Activated CD4-positive, CD25-positive, alpha-beta regulatory T cell treated with anti-CD3 and anti-CD28 coated beads, Interleukin-2, amount 50 U/mL, for 24 hours (primary cell): ENCODE results near the gene DACT2.
"Not testable (repeated sequence)": the region's sequence is repeated elsewhere in the genome, so short reads cannot be mapped to it uniquely, and the experiment has no call there.

ENCODE experiments used
- ATAC-seq, 2 donors: fragments of 150-1000 bp; cut with Tn5 transposase; one replicate each; pipeline ENCODE4 v1.10.0; 2021; ENCODE audit warnings: mild to moderate bottlenecking in 1 of 2, moderate library complexity in 1 of 2

The DACT2 gene

GRCh38 chr6:168280020-168280898 is 39.3 kb downstream of the DACT2 start:
- no peak for ATAC-seq

DNA sequence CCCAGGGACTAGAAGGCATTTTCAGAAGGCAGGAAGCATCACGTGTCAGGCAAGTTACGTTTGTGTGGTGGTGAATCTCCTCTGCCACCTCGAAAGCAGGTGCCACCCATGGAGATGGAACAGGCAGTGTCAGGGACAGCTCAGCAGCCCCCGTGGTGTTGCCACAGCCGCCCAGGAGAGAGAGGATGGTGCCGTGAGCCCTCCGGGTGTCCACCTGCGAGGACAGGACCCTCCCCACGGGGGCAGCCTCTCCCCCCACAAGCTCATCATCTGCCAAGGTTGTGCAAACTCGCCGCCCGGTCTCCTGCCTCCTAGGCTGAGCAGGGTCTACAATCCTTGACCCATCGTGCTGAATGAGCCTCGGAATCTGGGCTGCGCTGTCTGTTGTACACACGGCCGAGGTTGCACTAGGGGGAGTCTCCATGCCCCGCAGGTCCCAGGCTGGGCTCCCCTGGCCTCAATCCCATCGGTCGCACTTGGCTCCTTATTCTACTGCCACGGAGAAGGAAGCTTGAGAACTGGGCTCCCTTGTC is 40.1 kb downstream of the DACT2 start:
- ATAC-seq, result no peak

GRCh38 chr6:168278904-168279303 is 40.7 kb downstream of the DACT2 start:
- ATAC-seq, result no peak

- ATAC-seq, result no peak
Observed at GRCh38 chr6:168277274-168277669, 42.3 kb downstream of the DACT2 start.

GRCh38 chr6:168276576-168277273 is 42.9 kb downstream of the DACT2 start:
- ATAC-seq, result no peak

DNA sequence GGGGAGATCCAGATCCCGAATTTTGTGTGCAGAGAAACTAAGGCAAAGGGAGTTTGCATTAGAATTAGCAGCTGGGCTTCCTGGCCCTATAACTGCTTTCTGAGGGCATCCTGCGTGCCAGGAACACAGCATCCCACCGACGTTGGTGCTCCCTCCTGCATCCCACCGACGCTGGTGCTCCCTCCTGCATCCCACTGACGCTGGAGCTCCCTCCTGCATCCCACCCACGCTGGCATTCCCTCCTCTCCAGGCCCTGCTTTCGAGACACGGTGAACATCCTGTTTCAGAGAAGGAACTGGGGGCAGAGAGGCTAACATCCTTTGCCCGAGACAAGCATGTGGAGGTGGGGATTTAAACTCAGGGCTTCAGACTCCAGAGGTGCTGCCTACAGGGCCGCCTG is 44.4 kb downstream of the DACT2 start:
- no peak for ATAC-seq

DNA sequence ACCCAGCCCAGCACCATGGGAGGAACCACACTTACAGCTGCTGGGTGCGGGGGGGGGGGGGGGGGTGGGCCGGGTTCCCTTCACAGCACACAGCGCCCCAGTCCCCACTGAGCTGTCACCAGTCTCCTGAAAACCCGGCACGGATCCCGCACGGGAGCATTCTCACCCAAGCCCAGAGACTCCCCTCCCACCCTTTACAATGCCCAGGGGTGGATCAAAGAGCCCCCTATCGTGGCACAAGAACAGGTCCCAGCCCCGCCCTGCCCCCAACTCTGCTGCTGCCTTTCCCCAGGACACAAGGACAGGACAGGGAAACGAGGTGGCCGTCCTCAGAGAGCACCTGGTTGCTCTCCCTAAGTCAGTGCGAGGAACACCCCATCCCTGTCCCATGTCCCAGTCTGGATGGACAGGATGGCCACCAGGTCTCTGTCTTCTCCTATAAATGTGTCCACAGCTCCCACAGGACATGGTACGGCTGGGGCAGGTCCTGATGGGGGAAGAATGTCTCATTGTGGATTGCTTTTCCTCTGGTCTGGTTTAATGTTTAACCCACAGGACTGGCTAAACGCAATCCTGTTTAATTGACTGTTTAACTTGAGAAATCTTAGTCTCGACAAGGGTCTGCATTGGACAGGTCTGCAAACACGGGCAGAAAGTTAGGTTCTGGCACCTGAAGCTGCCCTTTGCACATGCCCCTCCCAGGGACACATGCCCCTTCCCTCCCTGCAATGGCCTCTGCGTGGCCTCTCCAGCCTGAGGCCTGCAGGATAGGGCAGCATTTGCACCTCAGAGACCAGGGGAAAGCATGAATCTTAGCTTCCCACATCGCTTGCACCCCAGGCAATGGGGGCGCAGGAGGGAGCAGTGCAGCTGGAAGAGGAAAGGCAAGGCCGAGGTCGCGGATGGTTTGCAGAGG is 45.3 kb downstream of the DACT2 start:
- ATAC-seq, result no peak

GRCh38 chr6:168273441-168274036 is 46.0 kb downstream of the DACT2 start:
- no peak for ATAC-seq

- no peak for ATAC-seq
Observed at GRCh38 chr6:168272415-168273325, 46.9 kb downstream of the DACT2 start.

GRCh38 chr6:168270274-168271172 is 49.1 kb downstream of the DACT2 start:
- no peak for ATAC-seq

DNA sequence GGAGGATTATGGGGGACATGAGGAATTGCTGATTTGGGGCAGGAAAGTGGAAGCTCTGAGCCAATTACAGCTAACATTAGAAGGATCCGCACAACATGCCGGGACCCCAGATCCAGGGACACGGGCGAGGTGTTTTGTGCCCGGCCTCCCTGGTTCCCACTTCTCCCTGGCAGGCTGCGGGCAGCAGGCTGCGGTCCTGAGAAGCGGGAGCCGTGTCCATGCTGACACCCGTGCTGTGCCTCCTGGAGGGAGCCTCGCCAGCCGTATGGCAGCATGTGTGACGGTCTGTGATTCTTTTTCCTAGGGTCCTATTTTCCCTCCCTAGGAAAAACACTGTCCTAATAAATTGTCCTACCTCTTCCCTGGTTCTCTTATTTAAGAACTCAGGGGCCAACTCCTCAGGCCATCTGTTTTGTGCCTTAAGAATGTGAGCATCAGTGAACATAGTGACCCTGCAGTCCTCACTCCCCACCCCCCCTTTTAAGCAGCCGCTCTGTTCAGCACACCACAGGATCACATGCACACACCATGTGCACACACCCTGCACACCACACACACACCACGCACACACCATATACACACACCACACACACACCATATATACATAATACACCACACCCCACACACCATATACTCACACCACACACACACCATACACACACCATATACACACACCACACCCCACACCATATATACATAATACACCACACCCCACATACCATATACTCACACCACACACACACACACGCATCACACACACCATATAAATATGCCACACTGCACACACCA is 49.9 kb downstream of the DACT2 start:
- ATAC-seq, result no peak

- ATAC-seq, result no peak
Observed at GRCh38 chr6:168268755-168269154, 50.8 kb downstream of the DACT2 start.

GRCh38 chr6:168267779-168268178 is 51.8 kb downstream of the DACT2 start:
- ATAC-seq, result not testable (repeated sequence)

- ATAC-seq, result no peak
Observed at GRCh38 chr6:168265827-168266815, 53.5 kb downstream of the DACT2 start.

DNA sequence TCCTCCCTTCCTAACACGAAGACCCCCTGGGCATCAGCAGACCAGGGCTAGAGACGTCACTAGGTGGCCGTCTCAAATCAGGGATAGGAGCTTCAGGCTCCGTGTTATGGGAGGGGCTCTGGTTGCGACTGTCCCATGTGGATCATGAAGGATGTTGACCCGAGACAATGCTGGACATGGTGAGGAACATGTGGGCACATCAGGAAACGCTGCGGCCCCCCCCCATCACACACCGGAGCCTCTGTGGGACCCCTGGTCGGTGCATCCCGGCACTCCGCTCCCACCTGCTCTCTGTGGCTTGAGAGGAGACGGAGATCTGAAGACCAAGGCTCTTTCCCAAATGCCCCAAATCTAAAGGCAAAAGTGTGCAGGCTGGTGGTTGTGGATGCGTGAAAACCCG is 54.2 kb downstream of the DACT2 start:
- ATAC-seq, result no peak

DNA sequence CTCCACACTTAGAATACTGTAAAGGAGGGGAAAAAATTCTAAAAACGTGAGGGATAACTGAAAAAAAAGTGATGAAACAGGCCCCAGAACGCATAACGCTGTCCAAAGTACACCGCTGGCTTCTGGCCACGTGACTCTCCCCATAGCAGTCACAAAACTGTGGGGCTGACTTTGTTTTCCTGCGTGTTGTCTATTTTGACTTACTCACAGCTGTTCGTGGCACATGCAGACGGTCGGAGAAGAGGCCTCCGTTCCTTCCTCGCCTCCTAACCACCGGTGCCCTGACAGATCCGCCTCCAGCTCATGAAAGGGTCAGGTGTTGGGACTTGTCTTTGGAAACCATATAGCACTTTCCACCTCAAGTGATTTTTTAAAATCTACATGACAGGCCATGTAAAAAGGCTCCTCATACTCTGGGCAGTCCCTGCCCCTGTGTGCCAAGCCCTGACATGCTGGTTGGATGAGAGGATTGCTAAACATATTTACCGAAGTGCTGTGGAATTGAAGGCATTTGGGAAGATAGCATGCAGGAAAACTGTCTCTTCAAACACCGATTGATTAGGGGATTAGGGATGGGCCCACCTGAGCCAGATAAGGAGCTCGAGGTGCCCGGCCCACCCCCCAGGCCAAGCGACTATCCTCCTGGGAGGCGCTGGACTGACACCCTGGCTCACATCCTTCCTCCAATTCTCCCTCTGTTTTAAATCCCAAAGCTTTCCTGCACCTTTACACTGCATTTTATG is 54.8 kb downstream of the DACT2 start:
- no peak for ATAC-seq

DNA sequence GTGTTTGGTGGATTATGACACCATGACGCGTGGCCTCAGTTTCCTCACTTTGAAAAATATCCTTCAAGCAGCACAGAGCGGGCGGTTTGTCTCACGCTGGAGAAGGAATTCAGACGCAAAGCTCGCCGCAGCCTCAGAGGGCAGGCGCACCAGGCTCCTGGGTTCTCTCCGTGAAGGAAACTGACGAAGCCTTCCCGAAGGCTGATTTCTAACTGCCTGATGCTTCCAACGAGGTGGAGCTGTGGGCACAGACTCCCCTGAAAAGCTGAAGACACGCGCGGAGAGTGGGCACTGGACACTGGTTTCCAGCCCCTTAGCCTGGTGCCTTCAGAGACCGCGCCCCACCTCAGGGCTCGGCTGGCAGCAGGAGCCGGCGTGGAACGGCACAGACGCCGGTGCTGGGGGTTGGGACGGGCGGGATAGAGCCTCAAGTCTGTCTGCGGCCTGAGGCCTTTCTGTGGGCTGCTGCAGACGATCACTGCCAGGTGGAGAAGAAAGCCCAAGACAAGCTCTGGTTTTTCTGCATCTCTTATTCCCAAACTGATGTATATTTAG is 56.1 kb downstream of the DACT2 start:
- no peak for ATAC-seq
